CD4-positive, alpha-beta T cell treated with Interleukin-17A for 4 hours (primary cell): ENCODE results near the gene PADI6.

Experiments
- DNase-seq: peaks from one replicate; pipeline ENCODE4 v3.0.0-alpha.2; 2020; ENCODE audit warnings: mixed read lengths

Gene PADI6

DNA sequence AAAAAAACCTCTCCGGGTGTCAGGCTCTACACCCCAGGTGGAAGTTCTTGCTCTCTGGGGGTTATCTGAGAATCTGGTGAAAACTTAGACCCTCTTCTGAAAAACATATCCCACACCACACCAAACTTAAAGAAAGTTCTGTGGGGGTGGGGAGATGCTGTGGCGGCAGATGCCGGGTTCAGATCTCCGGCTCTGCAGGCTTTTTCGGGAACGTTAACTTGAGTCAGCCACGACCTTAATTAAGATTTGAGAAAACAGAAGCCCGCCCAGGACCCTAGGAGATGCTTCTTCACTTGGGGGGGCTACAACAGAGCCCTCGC lies 65.2 kb downstream of the PADI6 start:
- no peak for DNase-seq

DNA sequence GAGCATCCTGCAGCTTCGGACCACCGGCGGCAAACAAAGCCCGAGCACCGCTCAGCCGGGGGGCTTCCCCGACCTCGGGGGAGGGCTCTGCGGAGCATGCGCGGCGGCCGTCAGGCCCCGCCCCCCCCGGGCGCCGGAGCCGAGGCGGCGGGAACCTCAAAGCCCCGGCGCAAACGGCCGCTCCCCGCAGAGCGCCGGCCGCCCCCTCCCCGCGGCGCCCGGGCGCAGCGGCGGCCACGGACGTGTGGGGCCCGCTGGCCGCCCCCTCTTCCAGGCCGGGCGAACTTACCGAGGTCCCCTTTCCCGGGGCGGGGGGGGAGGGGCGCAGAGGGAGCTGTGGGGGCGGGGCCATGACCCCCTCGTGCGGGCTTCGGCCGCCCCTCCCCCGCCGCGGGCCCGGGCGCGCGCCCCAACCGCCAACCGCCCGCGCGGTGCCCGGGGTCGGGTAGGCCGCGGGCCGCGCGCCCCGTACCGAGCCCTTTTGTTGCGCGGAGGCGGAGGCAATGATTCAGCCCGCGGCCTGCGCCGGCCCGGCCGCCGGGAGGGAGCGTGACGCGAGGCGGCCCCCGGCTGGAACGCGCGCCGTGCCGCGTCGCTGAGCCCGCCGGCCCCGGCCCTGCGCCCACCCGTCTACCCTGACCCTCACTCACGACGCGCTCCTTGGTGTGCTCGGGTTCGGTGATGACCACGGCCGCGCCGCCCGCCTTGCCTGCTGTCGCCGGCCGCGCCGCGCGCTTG lies 65.8 kb downstream of the PADI6 start:
- peak; percentile 75 for DNase-seq

- DNase-seq = peak; percentile 69
Observed at GRCh38 chr1:17438318-17439249, 66.6 kb downstream of the PADI6 start.

- DNase-seq = peak; percentile 81
Observed at GRCh38 chr1:17439250-17440073, 67.5 kb downstream of the PADI6 start, which contains the start of gene RCC2. Gene RCC2 (minus strand): TSS chr1:17439677. CDS start chr1:17438514, 1,163 bp downstream.

DNA sequence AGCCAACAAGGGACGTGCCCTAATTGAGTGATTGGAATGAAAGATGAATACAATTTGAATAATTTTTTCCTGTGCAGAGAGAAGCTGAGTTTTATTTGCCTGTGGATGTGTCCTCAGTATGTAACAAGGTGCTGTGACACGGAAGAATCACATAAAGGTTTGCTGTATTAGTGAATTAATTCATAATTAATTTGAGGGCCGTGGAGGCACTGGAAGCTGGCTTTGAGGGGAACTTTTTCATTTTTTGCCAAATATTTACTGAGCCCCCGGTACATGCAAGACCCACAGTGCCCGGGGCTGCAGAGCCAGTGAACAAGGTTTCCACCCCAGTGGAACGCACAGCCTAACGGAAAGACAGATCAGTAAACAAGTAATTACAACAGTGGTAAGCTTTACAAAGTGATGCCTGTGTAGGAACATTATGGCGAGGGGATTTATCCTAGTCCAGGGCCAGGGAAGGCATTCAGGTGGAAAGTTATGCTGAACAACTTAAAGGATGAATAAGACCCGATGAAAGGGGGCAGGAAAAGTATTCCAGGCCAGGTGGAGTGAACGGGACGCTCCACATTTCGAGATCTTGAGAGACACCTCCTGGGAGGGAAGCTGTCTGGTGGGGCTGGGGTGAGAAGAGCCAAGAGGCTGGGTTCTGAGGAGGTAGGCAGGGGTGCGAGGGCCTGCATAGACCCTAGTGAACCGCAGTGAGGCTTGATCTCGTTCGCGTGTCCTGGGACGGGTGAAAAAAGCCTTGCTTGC lies 68.3 kb downstream of the PADI6 start:
- DNase-seq = no peak

GRCh38 chr1:17440827-17441168 lies 68.8 kb downstream of the PADI6 start:
- DNase-seq = no peak

DNA sequence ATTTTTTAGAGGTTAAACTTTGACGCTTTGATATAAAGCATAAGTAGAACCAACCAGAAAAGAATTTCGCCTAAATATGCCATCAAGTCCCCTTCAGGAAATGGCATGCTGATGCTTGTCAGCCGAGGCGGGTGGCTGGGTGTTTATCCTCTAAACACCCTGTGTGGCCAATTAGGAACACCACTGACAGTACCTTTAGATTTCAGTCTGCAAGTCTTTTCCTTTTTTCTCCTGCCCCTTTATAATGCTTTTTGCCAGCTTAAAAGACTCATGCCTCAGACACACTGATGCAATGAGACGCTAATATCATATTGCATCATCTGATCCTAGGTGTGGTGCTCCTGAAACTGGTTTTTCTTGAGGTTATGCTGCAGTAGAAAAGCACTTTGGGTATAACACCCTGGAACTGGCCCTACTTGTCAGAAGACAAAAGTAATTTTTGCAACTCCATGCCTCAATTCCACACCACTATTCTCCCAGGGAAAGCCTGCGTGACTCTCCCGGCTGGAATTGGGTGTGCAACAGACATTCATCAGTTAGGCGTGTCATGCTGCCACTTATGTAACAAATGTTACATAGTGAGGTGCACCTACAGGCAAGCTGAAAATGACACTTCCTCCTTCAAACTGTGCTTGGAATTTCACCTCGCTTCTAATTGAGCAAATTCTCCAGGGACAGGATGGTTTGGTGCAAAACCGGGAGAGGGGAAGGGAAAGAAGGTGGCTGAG lies 69.4 kb downstream of the PADI6 start:
- DNase-seq = no peak

DNA sequence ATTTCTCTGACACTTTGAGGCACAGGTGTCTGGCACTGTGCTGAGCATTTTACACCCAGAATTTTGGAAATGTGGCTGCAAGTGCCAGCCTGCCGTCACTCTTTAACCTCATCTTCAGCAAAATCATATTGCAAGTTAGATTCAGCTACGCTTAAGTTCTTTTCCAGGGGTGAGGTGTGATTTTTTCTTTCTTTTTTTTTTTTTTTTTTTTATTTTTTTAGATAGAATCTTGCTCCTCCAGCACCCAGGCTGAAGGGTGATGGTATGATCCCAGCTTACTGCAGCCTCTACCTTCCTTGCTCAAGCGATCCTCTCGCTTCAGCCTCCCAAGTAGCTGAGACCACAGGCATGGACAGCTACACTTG lies 70.0 kb downstream of the PADI6 start:
- no peak for DNase-seq

GRCh38 chr1:17442841-17443240 lies 70.8 kb downstream of the PADI6 start:
- DNase-seq = no peak

GRCh38 chr1:17447501-17447992 lies 75.6 kb downstream of the PADI6 start:
- DNase-seq = no peak
